C1 segment of cervical spinal cord (tissue), 14 donors: ENCODE data around the gene LDB1.
A peak's percentile ranks its signal among the peaks of the same experiment; 100 is the strongest.

Experiments used
- DNase-seq, 14 donors: peaks; one replicate each; lab custom pipeline; 2025; lab: John Stamatoyannopoulos, UW

Gene LDB1

DNA sequence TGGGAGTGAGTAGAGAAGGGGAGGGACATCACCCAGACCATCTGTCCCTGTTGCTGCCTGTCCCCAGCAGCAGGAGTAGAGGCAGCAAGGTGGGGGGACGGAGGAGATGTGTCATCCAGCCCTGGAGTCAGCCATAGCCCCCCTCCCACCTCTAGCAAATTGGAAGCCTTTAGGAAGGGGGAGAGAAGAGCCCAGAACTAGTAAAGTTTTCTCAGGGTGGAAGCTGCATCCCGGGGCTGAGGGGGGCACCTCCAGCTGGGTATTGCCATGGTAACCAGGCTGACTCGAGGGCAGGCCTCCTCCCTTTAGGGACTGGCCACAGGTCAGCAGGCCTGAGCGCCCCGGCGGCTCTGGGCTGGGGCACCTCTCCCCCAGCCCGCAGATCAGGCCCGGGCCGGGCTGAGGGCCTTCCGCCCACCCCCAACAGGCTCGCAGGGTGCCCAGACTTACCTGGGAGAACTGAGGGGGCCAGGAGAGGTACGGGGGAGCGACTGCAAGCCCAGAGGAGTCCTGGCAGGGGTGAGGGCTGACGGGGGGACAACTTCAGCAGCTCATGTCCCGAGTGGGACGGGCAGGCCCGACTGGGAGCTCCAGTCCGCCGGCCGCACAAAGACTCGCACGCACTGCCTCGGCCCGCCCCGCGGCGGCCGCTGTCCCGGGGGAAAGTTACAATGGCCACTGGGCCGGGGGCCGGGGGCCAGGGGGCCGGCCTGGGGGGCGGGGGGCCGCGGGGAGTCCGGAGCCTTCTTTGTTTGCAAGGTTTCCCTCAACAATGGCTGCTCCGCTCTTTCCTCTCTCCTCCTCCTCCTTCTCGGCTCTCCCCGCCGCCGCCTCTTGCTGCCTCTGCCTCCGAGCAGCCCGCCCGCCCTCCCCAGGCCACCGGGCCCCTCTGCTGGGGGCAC, 6.0 kb downstream of the LDB1 start:
- peak in 5 of 14 donors; percentile 26 to 63 (median 45) for DNase-seq

DNA sequence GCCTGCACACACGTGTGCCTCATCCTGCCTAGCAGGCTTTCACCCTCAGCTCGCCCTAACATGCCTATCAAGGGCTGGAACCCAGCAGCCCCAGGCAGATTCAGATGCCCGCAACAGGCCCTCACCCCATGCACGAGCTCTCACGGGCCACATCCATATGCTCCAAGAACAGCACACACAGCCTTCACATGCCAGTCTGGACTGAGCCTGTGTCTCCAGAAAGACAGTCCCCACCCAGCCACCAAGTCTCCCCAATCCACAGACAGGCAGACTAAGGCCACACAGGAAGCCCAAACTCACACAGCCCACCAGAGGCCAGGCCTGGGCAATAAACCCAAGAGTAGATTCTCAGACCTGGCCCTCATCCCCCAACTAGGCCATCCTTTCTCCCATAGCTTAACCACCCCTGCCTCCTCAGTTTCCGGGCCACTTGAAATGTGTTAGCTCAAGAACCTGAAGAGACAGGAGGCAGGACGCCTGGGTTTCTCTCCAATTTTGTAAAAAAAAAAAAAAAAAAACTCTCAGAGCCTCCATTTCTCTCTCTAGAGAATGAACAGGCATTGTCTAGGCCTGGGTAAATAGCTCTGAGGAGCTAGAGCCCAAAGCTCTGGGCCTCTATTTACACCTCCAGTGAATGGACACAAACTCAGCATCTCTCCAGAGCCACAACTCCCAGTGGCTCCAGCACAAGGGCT, 6.8 kb downstream of the LDB1 start:
- no peak for DNase-seq

GRCh38 chr10:102112210-102112817, 7.9 kb downstream of the LDB1 start:
- DNase-seq: no peak

DNA sequence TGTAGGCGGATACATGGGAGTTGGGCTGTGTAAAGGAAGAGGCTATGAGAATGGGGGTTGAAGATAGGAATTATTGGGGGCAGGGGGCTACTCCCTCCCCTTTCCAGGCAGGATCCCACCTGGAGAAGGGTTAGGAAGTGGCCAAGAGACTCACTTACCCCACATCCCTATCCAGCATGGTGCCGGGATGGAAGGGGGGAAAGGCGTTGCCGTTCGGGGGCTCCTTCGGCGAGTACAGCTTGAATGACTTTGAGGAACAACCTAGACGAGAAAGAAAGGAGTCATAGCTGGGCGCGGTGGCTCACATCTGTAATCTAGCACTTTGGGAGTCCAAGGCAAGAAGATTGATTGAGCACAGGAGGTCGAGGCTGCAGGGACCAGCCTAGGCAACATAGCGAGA, 8.9 kb downstream of the LDB1 start:
- no peak for DNase-seq

DNA sequence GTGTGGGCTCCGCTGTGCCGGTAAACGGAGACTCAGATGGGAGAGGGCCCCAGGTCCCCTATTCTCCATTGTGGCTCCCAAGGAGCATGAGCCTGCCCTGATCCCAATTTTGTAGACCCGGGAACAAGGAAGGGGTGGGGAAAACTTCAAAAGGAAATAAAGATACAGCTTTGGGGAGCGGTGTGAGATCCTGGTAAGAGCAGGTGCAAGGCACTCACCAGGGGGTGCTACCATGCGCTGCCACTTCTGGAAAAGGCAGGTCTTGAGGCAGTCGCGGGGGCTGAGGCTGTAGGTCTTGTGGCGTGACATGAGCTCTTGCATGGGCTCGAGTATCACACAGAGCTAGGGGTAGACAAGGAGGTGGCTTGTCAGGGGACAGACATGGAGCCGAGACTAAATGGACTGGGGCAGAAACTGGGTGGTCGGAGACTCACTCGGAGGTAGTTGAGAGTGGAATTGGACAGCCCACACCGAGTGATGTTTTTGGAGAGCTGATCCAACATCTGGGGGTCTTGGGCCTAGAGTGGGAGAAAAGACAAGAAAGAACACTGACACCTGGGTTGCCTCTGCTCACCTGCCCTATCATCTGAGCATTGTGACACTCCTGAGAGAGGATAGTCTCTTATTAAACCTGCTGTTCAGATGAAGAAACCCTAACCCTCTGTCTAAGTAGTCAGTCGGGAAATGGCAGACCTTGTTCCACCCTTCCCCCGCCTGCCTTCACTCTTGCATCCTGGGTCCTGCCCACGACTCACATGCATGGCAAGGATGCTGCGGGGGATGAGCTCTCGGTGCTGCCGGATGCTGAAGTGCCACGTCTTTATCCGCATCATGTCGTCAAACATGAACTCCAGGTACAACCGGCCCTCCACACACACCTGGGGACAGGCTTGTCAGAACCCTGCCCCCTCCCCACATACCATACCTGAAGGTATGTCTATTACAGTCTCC, 10.7 kb downstream of the LDB1 start:
- no peak for DNase-seq

GRCh38 chr10:102106998-102107397, 13.2 kb downstream of the LDB1 start:
- no peak for DNase-seq

- DNase-seq: no peak
Observed at GRCh38 chr10:102102421-102102820, 17.7 kb downstream of the LDB1 start.

DNA sequence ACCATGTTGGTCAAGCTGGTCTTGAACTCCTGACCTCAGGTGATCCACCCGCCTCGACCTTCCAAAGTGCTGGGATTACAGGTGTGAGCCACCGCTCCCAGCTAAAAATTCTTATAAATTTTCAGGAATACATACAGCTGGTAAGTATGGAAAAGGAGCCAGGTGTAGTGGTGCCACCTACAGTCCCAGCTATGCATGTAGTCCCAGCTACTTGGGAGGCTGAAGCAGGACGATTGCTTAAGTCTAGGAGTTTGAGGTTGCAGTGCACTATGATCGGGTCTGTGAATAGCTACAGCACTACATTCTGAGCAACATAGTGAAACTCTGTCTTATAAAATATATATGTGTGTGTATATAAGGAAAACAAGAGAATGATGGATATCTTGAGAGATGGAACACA, 19.0 kb downstream of the LDB1 start:
- no peak for DNase-seq

DNA sequence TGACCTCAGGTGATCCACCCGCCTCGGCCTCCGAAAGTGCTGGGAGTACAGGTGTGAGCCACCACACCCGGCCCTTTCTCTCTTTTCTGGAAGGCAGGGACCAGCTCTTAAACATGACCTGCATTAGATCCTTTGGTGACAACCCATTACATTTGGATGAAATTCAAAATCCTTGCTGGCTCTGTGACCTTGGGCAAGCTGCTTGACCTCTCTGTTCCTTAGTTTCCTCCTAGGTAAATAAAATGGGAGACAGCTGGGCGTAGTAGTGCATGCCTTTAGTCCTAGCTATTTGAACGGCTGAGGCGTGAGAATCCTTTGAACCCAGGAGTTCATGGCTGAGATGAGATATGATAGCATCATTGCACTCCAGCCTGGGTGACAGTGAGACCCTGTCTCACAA, 23.7 kb downstream of the LDB1 start:
- no peak for DNase-seq

DNA sequence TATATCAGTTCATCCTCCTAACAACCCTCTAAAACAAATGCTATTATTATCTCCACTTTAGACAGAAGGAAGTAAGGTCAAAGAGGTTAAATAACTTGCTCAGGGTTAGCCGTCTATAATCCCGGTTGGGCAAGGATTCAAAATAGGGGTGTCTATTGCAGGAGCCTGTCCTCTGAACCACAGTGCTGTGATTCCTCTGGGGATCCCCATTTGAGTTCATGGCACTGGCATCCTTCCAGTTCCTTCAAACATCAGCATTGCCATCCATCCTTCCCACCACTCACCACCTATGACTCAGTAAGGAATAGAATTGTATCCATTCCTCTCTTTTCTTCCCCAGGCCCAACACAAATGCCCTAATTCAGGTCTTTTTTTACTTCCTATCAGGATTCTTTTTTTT, 29.4 kb downstream of the LDB1 start:
- no peak for DNase-seq

DNA sequence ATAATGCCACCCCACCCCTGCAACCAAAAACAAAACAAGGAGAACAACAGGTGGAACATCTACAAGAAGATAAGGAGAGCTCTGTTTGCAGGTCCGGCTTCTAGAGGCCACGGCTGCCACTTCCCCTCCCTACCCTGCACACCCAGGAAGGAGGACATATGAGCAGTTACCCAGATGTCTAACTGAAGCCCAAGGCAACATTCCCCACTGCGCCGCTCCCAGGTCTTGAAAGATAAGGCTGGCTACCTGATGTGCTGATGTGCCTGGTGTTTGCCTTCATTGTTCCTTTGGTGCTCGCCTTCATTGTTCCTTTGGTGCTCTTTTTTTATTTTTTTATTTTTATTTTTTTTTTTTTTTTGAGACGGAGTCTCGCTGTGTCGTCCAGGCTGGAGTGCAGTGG, 34.0 kb downstream of the LDB1 start:
- DNase-seq: no peak

DNA sequence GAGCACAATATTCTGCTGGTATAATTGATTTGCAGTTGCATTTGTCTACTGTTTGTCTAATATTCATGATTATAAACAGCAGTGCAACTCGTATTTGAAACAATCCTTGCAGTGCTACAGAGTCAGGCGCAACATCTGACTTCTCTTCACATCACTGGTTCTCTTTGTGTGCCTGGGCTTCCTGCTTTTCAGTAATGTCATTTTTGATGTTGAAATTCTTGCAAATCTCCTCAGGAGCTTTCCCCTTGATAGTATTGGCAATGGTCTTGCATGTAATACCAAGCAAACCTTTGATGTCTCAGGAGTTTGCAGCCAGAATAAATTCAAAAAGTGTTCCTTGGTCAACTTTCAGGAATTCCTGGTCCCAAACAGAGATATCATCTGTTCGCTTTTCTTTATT, 34.8 kb downstream of the LDB1 start:
- no peak for DNase-seq

- DNase-seq: no peak
Observed at GRCh38 chr10:102083541-102083940, 36.6 kb downstream of the LDB1 start.

DNA sequence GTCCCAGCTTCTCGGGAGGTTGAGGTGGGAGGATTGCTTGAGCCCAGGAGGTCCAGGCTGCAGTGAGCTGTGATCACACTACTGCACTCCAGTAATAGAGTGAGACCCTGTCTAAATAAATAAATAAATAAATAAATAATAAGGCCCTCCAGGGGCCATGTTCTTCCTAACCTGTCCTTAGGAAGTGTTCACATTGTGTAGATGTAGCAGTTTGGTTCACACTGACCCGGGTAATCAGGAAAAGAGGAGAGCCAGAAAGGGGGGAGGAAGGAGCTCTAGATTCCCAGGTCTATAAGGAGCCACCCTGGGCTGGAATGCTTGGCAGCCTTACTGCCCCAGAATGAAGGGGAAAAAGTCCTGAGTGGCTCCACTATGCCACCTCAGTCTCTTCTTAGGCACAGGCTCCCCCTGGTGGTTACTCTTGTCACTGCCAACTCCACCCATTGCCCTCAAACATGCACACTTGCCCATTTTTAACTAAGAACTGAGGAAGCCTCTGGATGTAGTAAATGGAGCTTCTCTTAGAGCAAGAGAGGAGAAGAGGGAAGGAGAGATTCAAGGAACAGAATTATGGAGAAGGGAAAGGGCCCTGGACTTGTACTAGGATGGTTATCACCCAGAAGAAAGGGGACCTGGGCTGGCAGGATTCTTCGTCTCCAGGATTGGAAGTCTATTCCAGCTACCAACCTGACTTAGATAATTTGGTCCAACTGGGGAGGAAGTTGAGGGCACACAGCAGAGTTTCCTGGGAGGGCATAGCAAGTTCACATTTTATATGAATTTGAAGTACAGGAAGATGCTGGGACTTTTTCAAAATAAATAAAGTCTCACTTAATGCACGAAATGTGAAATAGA, 47.3 kb downstream of the LDB1 start:
- DNase-seq: peak in 12 of 14 donors; percentile 9 to 61 (median 44)

DNA sequence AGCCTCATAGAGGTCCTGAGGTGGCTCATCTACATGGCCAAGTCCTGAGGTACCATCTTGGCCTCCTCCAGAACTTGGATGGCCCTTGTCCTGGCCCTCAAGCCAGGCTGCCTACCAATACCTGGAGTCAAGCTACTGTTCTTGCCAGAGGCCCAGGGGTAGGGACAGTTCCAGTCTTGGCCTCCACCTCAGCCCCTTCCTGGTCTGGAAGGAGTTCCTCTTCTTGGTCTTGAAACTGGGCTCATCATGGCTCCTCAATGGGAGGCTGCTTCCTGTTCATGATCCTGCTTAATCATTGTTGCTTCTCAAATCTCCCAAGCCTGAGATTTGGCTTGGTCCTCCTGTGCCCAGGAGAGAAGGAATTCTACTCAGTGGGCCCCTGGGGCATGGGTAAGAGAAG, 51.1 kb downstream of the LDB1 start:
- no peak for DNase-seq

GRCh38 chr10:102068216-102068615, 52.0 kb downstream of the LDB1 start:
- DNase-seq: no peak

DNA sequence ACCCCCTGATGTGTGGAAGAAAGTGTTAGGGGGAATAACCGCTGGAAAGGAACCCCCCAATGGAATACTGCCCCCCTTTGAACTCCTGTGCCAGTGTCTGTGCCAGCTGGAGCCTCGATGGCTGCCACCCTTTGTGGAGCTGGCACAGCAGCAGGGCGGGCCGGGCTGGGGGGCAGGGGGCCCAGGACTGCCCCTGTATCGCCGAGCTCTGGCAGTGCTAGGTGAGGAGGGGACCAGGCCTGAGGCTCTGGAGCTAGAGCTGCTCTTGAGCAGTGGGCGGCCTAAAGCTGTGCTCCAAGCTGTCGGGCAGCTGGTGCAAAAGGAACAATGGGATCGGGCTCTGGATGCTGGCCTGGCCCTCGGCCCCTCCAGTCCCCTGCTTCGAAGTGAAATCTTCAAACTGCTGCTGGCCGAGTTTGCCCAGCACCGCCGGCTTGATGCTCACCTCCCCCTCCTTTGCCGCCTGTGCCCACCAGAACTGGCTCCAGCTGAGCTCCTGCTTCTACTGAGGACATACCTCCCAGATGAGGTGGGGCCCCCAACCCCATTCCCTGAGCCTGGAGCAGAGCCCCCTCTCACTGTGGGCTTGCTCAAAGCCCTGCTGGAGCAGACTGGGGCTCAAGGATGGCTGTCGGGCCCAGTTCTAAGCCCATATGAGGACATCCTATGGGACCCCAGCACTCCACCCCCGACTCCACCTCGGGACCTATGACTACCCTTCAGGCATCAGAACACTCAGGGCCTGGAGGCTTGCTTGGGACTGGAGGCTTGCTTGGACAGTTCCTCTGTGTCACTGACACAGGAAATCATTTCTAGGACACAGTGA, 52.9 kb downstream of the LDB1 start:
- no peak for DNase-seq

DNA sequence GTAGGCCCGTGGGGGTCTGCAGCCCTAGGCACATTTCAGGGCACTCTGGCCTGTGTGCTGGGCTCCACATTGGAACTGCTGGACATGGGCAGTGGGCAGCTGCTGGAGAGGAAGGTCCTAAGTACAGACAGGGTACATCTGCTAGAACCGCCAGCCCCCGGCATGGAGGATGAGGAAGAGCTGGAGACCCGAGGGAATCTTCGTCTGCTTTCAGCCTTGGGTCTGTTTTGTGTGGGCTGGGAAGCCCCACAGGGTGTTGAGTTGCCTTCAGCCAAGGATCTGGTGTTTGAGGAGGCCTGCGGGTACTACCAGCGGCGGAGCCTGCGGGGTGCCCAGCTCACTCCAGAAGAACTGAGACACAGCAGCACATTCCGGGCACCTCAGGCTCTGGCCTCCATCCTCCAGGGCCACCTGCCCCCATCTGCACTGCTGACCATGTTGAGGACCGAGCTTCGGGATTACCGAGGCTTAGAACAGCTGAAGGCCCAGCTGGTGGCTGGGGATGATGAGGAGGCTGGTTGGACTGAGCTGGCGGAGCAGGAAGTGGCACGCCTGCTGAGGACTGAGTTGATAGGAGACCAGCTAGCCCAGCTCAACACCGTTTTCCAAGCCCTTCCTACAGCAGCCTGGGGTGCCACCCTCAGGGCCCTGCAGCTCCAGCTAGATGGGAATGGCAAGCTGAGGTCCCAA, 53.6 kb downstream of the LDB1 start:
- no peak for DNase-seq
